GM12878 (cell line): ENCODE results near the gene SKIDA1. TPM values are rescaled to one million over a fixed set of nuclear protein-coding genes. Genes with fewer than 3 reads are reported as not detected.

Experiments
- ATF2 ChIP-seq: IDR thresholded peaks from 2 replicates; pipeline ENCODE4 v1.6.1; 2012; ENCODE audit warnings: low read length, inconsistent platforms
- BCL11A ChIP-seq: IDR thresholded peaks from 2 replicates; pipeline ENCODE4 v1.6.1; 2011; ENCODE audit warnings: low read depth, low read length
- BCLAF1 ChIP-seq: fragments of 450-650 bp; IDR thresholded peaks from 2 replicates; pipeline ENCODE4 v1.6.1; 2017; ENCODE audit warnings: antibody characterized with exemption, mild to moderate bottlenecking, moderate library complexity
- BMI1 ChIP-seq: fragments of 450-650 bp; IDR thresholded peaks from 2 replicates; pipeline ENCODE4 v1.6.1; 2016; ENCODE audit warnings: mild to moderate bottlenecking, moderate library complexity, borderline replicate concordance
- CHD4 ChIP-seq: fragments of 200-600 bp; sonication (generic); IDR thresholded peaks from 2 replicates; pipeline ENCODE4 v1.6.1; 2016; ENCODE audit warnings: mild to moderate bottlenecking
- CTCF ChIP-seq, 3 experiments: IDR thresholded peaks in 2 of 3; conservative IDR thresholded peaks in 1 of 3; 2 replicates each; pipeline ENCODE4 v1.5.1; 2011; ENCODE audit warnings: low read depth in 3 of 3, low read length in 3 of 3, mild to moderate bottlenecking in 3 of 3, control low read depth in 2 of 3, moderate library complexity in 2 of 3, inconsistent platforms in 1 of 3, mixed read lengths in 1 of 3; ENCODE audit not compliant: control insufficient read depth in 2 of 3, insufficient read depth in 1 of 3; ENCODE audit errors: extremely low read depth in 1 of 3
- ELK1 ChIP-seq: IDR thresholded peaks from 2 replicates; pipeline ENCODE4 v1.6.1; 2012; ENCODE audit warnings: low read depth, low read length, improper control_type of control experiment
- HDAC6 ChIP-seq: fragments of 200-600 bp; sonication (generic); IDR thresholded peaks from one replicate; pipeline ENCODE4 v1.8.0; 2017; ENCODE audit warnings: antibody characterized with exemption; ENCODE audit not compliant: unreplicated experiment
- LARP7 ChIP-seq: fragments of 450-650 bp; IDR thresholded peaks from 2 replicates; pipeline ENCODE4 v1.6.1; 2017; ENCODE audit warnings: mild to moderate bottlenecking
- NFYA ChIP-seq: IDR thresholded peaks from 2 replicates; pipeline ENCODE4 v1.6.1; 2011; ENCODE audit warnings: low read depth, mild to moderate bottlenecking, low read length, improper control_type of control experiment, borderline replicate concordance
- NRF1 ChIP-seq: conservative IDR thresholded peaks from 2 replicates; pipeline ENCODE4 v1.6.1; 2011; ENCODE audit warnings: mild to moderate bottlenecking, low read depth, low read length, improper control_type of control experiment
- SMC3 ChIP-seq: IDR thresholded peaks from 2 replicates; pipeline ENCODE4 v1.6.1; 2011; ENCODE audit warnings: low read length, improper control_type of control experiment, borderline replicate concordance
- ZSCAN29 ChIP-seq: fragments of 450-650 bp; IDR thresholded peaks from 2 replicates; pipeline ENCODE4 v1.6.1; 2017; ENCODE audit warnings: mild to moderate bottlenecking, moderate library complexity
- polyA plus RNA-seq, 11 experiments: library from polyadenylated mRNA; depleted of rRNA in 4 of 11; unstranded in 6 of 11; stranded (reverse) in 5 of 11; fragments of >200 nt; fragmentation: Nextera tagmentation in 4 of 11; fragmentation: Illumina TruSeq in 1 of 11; extraction: Ambion mirVana in 4 of 11; extraction: Trizol in 1 of 11; gene quantifications; 1 replicate in 1 of 11; 2 replicates in 10 of 11; pipeline versions ENCODE4 v1.2.1 to v1.2.3, GENCODE V29; 2011 to 2016; ENCODE audit warnings: inconsistent platforms in 2 of 11, missing spikeins in 2 of 11, low read depth in 1 of 11
- total RNA-seq, 4 experiments: library from RNA; depleted of rRNA in 3 of 4; stranded (reverse); fragments of >200 nt in 3 of 4; fragmentation: Illumina TruSeq in 1 of 4; extraction: Trizol in 1 of 4; gene quantifications; 2 replicates each; pipeline versions ENCODE4 v1.2.1 to v1.2.3, GENCODE V29; 2013 to 2021

SKIDA1 gene
- total and polyA plus RNA-seq, 10 of the 15 experiments (the other 5 are each of a cell fraction or from before 2014, with no cell fraction given), result 0.05 to 0.90 (median 0.28) TPM

- peak; percentile 65 for TF ChIP-seq HDAC6
- no peak for TF ChIP-seq BCLAF1
- no peak for TF ChIP-seq ATF2
- TF ChIP-seq BMI1, result peak; percentile 8; the same call in 1 of the 2 replicates
- TF ChIP-seq CHD4, result no peak
- TF ChIP-seq ZSCAN29, result no peak
- TF ChIP-seq ELK1, result no peak
- no peak for TF ChIP-seq NRF1
- TF ChIP-seq LARP7, result 0 out of 2 replicates have a peak, but pooled peaks have one; percentile 40
- TF ChIP-seq CTCF (IDR thresholded peaks at IDR 0.05 in 2 of 3, conservative IDR thresholded peaks at IDR 0.05 in 1 of 3; ENCODE audit: control insufficient read depth in 2 of 3, extremely low read depth in 1 of 3, insufficient read depth in 1 of 3, low read depth in 3 of 3, low read length in 3 of 3), result 0 out of 6 replicates have a peak, but pooled peaks of 1 of the 3 experiments have one; percentile 4
- TF ChIP-seq NFYA, result no peak
- TF ChIP-seq BCL11A, result no peak
- no peak for TF ChIP-seq SMC3
These were observed 8.1 kb downstream of the SKIDA1 start (continued) for GRCh38 chr10:21517134-21518031.
